GM13977 (cell line): ENCODE data around the gene C1QTNF3.
"Not testable (repeated sequence)": the region's sequence is repeated elsewhere in the genome, so short reads cannot be mapped to it uniquely, and the experiment has no call there.

Experiments used
- DNase-seq: peaks from one replicate; pipeline ENCODE4 v3.0.0; 2012; ENCODE audit warnings: low spot score
- in situ Hi-C: fragments of 300-500 bp; cut with MboI; formaldehyde crosslinking; loops from one replicate; pipeline ENCODE4 v1.12.0; 2022; ENCODE audit warnings: low sequenced_read_pairs, low pct_unique_long_range_greater_than_20kb, mixed read lengths, inconsistent platforms; ENCODE audit not compliant: unreplicated experiment
- TF ChIP-seq, protein P1 (sequence below): IDR thresholded peaks from 2 replicates; pipeline ENCODE4 v1.5.1; 2012; ENCODE audit warnings: mild to moderate bottlenecking, control low read depth; ENCODE audit not compliant: insufficient read depth; ENCODE audit errors: extremely low read depth, missing control alignments

C1QTNF3 gene

DNA sequence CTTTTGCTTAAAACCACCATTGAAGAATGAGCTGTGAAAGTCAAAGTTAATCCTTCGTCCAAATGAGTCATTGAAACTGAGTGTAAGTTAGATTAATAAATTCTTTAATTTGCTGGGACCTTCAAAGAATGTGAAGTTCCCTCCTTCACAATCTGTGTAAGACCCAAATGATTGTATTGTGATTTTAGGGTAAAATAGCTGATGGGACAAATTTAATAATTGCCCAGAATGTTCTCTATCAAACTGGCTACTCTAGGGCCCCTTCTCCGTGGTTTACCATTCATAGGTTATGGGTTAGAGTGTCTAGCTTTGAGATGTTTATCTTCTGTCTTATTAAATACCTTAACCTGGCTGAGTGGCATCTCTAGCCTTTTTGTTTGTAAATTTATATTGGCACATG lies 11.9 kb downstream of the C1QTNF3 start:
- in situ Hi-C loops: no loop called here
- DNase-seq: no peak
- TF ChIP-seq, protein P1, sequence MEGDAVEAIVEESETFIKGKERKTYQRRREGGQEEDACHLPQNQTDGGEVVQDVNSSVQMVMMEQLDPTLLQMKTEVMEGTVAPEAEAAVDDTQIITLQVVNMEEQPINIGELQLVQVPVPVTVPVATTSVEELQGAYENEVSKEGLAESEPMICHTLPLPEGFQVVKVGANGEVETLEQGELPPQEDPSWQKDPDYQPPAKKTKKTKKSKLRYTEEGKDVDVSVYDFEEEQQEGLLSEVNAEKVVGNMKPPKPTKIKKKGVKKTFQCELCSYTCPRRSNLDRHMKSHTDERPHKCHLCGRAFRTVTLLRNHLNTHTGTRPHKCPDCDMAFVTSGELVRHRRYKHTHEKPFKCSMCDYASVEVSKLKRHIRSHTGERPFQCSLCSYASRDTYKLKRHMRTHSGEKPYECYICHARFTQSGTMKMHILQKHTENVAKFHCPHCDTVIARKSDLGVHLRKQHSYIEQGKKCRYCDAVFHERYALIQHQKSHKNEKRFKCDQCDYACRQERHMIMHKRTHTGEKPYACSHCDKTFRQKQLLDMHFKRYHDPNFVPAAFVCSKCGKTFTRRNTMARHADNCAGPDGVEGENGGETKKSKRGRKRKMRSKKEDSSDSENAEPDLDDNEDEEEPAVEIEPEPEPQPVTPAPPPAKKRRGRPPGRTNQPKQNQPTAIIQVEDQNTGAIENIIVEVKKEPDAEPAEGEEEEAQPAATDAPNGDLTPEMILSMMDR: no peak

DNA sequence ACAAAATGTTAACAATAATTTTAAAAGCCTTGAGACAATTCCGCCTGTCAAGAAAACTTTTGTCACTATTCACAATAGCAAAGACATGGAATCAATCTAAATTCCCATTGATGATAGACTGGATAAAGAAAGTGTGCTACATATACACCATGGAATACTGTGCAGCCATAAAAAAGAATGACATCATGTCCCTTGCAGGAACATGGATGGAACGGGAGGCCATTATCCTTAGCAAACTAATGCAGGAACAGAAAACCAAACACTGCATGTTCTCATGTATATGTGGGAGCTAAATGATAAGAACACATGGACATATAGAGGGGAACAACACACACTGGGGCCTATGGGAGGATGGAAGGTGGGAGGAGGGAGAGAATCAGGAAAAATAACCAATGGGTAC lies 12.4 kb downstream of the C1QTNF3 start:
- DNase-seq, in situ Hi-C loops: not testable (repeated sequence)

DNA sequence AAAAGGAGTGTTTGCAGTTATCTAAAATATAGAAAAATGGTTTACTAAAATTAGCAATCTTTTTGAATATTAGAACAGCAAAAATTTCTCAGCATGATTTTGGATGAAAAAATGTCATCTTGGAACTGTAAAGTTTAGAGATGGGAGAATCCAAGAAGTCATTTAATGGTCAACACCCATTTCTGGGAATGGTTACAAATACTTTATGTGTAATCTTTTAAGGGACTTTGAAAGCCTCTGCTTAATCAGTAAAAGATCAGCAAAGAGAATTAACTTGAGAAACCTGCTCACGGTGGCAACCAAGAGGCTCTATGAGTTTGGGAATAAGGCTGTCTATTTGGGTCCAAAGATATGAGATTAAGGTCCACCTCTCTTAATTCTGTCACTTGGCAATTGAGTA lies 13.0 kb downstream of the C1QTNF3 start:
- TF ChIP-seq, protein P1: no peak
- in situ Hi-C loops: no loop called here
- no peak for DNase-seq

DNA sequence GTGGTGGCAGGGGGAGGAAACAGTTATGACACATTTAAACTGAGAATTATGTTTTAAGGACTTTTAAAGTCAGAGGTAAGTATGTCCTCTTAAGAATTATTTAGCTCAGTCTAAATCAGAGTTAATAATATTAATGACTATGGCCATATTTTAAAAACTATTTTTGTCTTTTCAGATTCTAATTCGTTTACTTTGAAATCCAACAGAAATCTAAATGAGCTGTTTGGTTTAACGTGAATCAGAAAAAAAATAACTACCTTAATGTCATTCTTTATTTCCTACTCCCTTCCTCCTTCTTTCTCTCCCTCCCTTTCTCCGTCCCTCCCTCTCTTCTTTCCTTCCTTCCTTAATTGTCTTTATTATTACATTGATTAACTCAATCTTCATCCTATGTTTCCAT lies 14.7 kb downstream of the C1QTNF3 start:
- DNase-seq: no peak
- TF ChIP-seq, protein P1: no peak
- in situ Hi-C loops: no loop called here

DNA sequence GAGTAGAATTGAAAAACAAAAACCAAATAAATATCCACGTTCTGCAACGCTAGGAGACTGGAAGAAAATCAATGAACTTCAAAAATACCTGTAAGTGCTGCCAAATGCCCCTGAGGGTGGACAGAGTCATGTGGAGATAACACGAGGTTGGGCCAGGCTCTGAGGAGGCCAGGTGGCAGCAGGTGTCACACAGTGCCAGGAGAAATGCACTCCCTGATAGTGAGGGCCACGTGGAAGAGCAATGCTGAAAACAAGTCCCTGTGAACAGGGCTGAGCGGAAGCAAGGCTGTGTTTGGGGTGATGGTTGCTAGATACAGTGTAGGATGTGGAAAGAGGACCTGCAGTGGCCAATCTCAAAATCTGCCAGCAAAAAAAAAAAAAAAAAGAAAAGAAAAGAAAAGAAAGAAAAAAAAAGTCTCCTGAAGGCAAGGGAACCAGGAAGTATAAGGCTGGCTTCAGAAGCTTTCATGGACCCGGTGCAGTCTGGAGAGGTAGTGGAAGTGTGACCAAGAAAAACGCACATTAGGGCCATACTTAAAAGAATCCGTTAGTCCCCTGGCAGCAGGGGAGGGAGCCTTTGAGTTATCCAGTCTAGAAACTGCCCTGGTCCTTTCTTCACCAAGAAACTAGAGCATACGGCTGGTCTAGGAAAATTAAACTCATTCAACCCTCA lies 16.8 kb downstream of the C1QTNF3 start:
- in situ Hi-C loops: no loop called here
- no peak for DNase-seq
- TF ChIP-seq, protein P1: no peak

DNA sequence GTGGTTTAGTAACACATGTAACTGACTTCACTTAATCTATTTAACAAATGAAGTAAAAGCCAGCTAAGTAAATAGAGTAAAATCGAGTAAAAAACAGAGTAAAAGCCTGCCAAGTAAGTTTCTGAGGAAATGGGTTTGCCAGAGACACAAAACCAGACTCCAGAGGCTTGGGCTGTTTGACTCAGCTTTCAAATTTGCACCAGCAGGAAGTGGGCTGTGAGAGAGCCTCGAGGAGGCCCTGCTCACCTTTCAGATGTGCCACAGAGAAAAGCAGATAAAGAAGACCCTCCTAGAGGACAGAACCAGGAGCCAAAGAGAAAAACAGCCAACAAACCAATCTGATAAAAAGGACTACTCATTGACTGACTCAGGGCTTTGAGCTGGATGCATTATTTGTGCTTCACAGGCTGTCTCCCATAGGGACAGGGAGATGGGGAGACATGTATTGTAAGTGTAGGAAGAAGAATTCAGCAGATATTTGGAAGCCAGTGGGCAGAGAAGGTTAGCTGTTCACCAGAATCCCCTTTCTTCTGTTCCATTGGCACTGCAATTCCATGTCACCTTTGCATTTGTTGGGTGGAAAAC lies 20.8 kb downstream of the C1QTNF3 start:
- DNase-seq: peak; percentile 36
- TF ChIP-seq, protein P1: no peak
- in situ Hi-C loops: no loop called here

DNA sequence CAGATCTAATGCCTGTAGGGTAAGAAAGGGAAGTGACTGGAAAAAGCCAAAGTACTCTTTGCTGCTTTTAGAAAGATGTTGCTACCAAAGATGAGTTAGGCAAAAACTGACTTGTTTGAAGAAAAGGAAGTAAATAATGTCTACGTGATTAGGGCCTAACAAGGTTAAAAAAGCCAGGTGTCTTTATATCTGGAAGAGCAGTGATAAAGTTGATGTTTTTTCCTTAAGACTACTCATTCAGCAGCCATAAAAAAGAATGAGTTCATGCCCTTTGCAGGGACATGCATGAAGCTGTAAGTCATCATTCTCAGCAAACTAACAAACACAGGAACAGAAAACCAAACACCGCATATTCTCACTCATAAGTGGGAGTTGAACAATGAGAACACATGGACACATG lies 21.7 kb downstream of the C1QTNF3 start:
- TF ChIP-seq, protein P1: no peak
- in situ Hi-C loops: no loop called here
- no peak for DNase-seq
